Suppressor macrophage (primary cell): ENCODE measurements around the gene TFF3.

ENCODE experiments used
- DNase-seq, 4 experiments: peaks; one replicate each; pipeline ENCODE4 v3.0.0-alpha.2; 2020 to 2022

Gene TFF3

DNA sequence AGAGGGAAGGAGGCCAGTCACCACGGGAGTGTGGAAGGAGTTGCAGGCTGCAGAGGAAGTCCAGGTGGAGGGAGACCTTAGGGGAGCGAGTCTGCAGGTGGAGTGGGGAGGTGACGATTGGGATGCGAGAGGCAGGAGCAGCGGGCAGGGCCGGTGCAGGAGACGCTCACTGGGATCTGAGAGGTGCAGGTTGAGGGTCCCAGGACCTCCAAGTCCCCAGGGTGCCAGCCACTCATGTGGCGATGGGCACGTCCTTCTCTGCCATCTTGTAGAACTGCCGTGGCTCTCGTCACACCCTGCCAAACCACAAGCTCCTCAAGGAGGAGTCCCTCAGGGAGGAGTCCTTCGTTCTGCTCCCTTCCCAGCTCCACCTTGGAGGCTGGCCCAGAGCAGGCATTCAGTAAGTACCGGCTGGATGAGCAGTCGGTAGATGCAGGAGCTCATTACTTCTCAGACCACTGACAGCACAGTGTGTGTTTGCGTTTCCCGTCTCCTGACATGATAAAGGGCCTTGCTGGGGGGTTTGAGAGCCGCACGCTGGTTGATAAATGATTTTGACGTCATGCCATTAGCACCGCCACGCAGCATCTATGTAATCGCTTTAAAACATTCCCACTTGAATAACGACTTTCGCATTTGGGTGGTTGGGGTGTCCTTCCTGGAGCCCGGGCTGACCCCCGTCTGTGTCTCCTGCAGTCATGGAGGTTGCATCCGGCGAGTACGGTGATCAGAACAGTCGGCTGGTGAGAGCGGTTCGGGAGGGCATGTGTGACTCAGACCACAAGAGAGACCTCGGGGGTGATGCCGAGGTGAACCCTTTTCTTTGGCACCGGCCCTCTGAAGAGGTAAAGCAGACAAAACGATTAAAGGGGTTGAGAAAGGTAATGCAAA lies 27.8 kb downstream of the TFF3 start:
- no peak for DNase-seq

GRCh38 chr21:42286416-42286815 lies 28.8 kb downstream of the TFF3 start:
- DNase-seq = no peak

DNA sequence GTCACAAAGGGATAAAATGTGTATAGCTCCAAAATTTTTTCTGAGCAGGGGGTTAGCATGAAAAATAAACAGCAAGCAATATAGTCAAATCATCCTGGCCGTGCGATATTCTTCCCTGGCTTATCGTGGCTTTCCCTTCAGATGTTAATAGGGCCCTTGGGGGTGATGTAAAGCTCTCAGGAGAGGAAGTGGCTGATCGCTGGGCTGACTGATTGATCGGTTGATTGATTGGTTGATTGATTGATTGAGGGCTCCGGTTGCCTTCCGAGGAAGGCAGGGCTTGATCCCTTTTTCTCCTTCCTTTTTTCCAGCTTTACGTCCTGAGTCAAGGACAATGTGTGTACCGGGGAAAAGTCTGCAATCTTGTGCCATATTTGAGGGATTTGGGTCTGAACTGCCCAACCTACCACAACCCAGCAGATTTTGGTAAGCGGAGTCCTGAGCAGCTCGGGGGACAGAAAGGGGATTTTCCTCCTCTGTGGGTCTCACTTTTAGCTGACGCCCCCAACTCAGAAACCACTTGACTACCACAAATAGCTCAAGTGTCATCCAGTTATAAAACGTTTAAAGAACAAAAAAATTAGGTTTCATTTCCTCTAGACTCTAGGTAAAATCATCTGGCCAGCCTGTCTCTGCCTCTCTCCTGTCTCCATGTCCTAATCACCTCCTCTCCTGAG lies 29.5 kb downstream of the TFF3 start:
- DNase-seq = no peak

DNA sequence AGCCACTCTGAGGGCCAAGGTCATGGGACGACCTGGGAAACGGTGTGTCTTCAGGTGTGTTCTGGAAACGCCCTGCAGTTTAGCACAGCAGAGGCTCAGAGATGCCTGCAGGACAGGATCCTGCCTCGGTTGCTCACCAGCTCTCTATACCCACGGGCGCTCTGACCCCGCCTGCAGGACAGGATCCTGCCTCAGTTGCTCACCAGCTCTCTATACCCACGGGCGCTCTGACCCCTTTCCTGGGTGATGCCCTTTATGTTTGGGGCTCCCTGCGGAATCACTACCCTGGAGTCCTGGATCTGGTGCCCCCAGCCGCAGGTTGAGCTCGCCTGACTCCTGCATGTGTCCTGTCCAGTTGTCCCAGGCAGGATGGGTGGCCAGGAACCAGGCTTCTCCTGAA lies 32.5 kb downstream of the TFF3 start:
- no peak for DNase-seq

GRCh38 chr21:42282021-42282420 lies 33.2 kb downstream of the TFF3 start:
- no peak for DNase-seq

DNA sequence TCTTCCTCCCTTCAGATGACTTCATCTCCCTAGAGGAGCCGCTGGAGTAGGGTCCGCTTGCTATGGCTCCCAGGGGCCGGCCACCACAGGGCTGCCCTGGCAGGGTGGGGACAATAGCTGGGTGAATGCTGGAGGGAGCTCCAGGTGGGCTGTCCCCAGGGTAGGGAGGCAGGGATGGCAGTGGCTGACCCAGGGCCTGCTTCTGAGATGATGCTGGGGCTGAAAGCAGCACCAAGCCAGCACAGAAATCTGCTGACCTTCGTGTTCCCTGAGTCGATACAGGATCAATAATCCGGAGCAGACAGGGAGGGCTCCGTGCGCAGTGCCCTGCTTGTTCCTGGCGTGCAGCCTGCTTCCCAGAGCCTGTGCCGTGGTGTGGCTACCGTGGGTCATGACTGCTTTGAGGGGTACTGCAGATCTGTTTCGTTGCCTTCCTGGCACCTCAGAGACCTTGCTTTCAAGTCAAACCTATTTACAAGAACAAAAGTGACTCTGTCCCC lies 34.0 kb downstream of the TFF3 start:
- no peak for DNase-seq

- DNase-seq = no peak
Measured at GRCh38 chr21:42280356-42281180, 34.6 kb downstream of the TFF3 start.

DNA sequence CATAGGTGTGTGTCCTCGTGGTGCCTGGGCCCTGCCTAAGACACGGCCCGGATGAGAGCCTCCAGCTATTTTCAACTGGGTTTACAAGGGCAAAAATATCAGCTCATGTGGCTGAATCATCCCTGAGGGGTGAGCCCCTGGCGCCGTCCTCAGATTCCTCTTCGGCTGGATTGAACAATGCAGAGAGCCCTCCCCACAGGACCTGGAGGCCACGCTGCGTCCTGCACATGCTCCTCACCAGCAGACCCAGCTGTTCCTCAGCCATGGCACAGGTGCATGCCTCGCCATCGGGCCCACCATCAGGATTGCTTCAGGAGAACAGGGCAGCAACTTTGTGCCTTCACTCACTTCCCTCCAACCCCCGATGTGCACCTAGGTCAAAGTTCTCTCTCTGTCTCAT lies 35.3 kb downstream of the TFF3 start:
- DNase-seq = no peak

- DNase-seq = no peak
Measured at GRCh38 chr21:42279341-42279871, 35.8 kb downstream of the TFF3 start.

GRCh38 chr21:42278451-42279149 lies 36.6 kb downstream of the TFF3 start:
- DNase-seq = no peak

GRCh38 chr21:42277593-42277992 lies 37.6 kb downstream of the TFF3 start:
- no peak for DNase-seq

GRCh38 chr21:42276526-42277154 lies 38.6 kb downstream of the TFF3 start:
- DNase-seq = no peak

DNA sequence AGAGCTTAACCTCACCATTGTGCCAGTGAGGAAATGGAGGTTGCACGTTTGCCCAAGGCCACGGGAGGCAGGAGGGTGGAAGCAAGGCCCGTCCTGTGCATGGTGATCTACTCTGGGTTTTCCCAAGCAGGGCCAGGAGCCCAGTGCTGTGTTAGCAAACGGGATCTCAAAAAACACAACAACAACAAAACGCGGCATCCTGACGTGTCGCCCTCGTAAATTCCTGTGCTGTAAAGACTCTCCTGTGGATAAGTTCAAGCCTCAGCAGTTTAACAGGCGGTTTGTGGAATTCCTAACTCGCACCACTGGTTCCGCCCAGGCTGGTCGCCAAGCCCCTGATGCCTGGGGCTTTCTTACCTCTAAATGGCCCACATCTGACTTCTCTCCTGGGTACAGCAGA lies 39.1 kb downstream of the TFF3 start:
- no peak for DNase-seq

DNA sequence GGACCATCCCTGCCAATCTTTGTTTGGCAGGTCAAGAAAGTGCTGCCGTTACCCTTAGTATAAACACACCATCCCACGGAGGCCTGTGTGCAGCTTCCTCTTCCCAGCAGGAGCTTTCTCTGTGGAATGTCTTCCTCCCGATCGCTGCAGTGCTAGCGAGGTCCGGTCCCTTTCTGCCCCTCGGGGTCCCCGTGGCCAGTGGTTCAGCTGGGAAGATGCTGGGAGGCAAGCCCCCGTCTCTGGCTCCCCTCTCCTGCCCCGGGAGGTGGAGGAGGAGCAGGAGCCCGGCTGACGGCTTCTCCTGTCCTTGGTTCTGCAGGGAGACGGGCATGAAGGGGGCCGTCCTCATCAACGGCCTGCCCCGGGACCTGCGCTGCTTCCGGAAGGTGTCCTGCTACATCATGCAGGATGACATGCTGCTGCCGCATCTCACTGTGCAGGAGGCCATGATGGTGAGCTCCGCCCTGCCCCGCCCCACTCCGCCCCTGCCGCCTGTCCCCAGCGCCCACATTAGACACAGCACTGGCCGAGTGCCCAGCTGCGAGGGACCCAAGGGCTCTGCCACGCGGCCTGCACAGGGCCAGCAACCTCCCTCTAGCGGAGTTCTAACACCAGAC lies 42.1 kb downstream of the TFF3 start:
- no peak for DNase-seq

- DNase-seq = no peak
Measured at GRCh38 chr21:42272109-42272962, 42.9 kb downstream of the TFF3 start.

- DNase-seq = no peak
Measured at GRCh38 chr21:42271065-42271464, 44.1 kb downstream of the TFF3 start.

- DNase-seq = no peak
Measured at GRCh38 chr21:42269386-42269785, 45.8 kb downstream of the TFF3 start.

DNA sequence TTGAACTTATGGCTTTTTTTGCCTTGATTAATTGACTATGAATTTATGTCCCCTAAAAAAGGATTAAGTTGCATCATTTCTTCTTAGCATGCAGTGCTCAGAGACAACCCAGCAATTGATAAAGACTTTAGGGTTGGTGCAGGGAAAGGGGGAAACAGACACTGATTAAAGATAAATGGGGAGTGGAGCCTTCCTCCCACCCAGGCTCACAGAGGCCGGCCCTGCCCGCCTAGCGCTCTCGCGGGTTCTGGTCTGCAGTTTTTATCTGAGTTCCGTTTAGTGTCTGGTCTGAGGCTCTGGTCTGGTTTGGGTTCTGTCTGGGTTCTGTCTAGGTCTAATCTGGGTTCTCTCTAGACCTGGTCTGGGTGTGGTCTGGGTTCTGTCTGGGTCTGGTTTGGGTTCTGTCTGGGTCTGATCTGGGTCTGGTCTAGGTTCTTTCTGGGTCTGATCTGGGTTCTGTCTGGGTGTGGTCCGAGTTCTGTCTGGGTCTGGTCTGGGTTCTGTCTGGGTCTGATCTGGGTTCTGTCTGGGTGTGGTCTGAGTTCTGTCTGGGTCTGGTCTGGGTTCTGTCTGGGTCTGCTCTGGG lies 48.1 kb downstream of the TFF3 start:
- DNase-seq = no peak

DNA sequence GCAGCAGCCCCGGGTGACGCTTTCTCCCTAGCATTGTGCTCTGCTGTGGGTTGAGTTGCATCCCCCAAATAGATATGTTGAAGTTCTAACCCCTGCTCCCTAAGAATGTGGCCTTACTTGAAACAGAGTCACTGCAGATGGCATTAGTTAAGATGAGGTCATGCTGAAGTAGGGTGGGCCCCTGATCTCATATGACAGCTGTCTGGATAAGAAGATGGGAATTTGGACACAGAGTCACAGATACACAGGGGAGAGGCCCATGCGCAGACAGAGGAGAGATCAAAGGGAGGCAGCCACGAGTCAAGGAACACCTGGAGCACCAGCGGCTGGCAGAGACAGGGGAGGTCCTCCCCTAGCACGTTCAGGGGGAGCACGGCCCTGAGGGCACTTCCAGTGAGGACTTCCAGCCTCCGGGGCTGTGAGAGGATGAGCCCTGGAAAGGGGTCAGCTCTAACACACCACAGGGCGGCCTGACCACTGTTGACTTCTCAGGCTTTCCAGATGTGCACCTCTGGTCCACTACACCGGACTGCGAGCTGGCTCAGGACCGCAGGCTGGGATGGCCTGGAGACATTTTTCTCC lies 49.9 kb downstream of the TFF3 start:
- DNase-seq = no peak
